Activated T-cell treated with anti-CD3 and anti-CD28 coated beads, Interleukin-2, amount 50 U/mL, for 1 hour (primary cell): ENCODE measurements around the gene RAB3IP.
A peak's percentile ranks its signal among the peaks of the same experiment; 100 is the strongest.

ENCODE experiments used
- DNase-seq: peaks from one replicate; pipeline ENCODE4 v3.0.0-alpha.2; 2020

The RAB3IP gene, protein sequence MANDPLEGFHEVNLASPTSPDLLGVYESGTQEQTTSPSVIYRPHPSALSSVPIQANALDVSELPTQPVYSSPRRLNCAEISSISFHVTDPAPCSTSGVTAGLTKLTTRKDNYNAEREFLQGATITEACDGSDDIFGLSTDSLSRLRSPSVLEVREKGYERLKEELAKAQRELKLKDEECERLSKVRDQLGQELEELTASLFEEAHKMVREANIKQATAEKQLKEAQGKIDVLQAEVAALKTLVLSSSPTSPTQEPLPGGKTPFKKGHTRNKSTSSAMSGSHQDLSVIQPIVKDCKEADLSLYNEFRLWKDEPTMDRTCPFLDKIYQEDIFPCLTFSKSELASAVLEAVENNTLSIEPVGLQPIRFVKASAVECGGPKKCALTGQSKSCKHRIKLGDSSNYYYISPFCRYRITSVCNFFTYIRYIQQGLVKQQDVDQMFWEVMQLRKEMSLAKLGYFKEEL

DNA sequence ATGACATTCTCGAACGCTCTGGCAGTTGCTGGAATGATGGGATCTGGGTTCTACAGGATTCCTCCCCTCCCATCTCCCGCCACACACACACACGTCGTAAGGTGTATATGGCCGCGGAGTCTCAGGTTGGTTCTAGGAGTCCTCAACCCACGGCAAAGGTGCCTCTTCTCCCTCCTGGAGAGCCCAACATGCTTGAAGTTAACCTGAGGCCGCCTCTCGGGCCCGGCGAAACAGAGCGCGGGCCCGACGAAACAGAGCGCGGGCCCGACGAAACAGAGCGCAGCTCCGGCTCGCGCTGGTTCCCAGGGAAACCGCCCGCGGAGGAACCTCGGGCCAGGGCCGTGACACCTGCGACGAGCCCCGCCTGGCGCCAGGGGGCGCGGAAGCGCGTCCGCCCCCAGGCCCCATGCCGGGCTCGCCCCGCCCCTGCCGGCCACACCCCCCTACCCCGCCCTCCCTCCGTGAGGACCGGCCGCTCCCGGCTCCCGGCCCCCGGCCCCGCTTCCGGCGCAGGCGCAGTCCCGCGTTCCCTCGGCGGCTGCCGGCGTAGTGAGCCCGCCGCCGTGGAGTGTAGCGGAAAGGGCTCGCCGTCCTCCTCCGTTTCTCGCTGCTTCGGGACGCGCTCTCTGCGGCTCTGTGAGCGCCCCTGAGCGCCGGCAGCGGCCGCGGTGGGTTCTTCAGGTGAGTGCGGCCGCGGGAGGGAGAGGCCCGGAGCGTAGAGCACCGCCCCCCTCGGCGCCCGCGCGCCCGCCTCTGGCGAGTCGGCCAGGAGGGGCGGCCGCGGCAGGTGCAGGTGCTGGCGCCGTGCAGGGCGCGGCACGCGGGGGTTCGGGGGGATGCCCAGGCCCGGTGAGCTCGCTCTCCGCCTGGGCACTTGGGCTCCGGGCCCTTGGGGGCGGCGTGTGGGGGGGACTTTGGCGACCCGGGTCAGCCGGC is at the start of gene RAB3IP:
Gene RAB3IP, plus strand, starts transcription at position 510 of the 936 bp plus-strand sequence. CDS start 16,549 bp downstream, outside the sequence.
- DNase-seq = peak; percentile 96

DNA sequence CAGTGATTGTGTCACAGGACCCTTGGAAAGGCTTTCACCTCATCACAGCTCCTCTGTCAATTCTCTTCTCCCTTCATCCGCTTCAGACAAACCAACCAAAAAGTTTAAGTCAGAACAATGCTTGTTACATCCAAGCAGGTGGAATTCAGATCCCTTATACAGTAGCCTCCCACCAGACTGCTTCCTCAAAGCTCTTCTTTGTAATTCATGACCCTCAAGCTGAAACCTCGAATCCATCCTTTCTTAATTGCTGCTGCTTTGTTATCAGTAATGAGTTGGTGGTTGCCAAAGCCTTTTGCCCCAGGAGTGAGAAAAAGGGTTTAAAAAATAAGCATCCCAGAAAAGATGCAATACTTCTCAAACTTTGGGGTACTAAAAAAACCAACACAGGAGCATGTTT is 49.0 kb upstream of the RAB3IP start:
- DNase-seq = no peak

DNA sequence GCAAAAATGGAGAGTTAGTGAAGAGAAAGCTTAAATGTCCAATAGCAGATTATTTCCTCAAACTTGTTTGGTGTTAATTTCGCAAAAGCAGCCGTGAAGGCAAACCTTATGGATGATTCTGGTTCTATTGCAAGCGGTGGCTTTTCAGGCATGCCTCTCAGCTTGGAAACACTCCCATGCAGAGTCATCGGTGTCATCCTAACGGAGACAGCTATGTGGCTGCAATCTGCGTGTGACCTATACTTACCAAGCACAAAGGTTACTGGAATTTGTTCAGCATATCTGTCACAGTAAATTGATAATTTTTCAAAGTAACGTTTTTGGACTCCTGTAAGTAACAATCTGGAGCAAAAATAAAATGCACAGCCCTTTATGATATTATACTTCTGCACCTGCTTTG is 44.5 kb upstream of the RAB3IP start:
- no peak for DNase-seq

DNA sequence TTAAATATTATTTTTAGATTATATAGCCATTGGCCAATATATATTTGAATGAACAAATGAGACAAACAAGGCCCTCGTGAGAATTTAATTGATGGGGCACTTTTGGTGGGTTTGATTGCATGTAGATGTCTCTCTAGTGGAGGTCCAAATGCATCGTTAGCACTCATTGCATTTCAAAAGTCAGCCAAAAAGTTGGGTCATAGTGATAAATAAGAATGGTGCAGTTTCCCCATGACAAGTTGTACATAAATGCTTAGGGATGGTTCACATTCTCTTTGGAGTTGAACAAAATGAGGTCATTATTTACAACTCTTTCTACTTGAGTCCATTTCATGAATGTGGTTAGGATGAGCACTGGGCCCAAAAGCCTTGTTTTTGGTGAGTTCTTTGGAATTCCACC is 40.6 kb upstream of the RAB3IP start:
- no peak for DNase-seq

DNA sequence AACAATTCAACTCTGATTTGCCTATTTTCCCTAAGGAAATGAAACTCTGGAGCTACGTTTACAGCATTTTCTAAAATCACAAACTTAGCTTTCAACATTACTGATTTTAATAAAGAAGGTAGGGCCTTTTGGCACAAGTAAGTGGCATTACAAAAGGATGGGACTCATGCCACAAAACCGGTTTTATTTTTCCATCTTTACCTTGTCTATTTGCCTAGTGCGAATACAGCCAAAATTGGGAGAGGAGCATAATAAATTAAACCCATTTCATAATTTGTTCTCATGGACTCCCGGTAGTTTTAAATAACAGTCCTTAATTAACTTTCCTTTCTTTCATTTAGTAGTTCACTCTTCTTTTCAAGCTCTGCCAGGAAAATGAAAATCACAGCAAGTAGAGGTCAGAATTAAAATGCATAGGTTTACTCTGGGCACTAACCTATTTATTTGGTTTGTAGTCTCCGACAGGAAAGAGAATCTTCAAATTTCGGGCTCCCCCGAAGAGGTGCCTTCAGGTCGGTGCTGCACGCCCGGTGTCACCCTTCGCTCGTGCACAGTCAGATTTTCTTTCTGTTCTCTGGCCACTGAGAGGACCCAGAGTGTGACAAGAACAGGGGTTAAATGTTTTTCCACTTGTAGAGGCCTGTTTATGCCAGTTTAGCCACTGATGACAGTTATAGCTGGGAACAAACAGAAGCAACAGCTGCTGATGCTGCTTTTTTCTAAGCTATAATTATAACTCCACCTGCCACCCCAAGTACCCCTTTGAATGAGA is 39.7 kb upstream of the RAB3IP start, which contains the start of gene BEST3:
Gene BEST3, minus strand, starts transcription at position 535 of the 772 bp plus-strand sequence. CDS start 1,505 bp downstream, outside the sequence.
- DNase-seq = no peak

DNA sequence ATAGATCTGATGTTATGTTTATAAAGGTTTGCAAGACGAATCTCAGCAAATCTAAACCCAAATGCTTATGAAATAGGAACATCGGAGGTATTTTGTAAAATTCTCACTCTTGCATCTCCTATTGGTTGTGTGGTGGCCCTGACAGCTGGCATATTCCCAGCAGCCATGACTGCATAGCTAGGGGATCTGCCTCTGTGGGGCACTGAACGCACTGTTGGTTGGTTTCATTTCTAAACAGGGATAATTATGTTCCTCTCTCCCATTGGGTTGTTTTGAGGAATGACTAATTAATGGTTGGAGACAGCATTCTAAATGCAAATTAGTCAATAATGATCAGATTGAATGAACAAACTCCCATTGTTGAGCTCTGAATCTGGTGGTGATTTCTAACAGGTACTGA is 36.8 kb upstream of the RAB3IP start:
- no peak for DNase-seq

DNA sequence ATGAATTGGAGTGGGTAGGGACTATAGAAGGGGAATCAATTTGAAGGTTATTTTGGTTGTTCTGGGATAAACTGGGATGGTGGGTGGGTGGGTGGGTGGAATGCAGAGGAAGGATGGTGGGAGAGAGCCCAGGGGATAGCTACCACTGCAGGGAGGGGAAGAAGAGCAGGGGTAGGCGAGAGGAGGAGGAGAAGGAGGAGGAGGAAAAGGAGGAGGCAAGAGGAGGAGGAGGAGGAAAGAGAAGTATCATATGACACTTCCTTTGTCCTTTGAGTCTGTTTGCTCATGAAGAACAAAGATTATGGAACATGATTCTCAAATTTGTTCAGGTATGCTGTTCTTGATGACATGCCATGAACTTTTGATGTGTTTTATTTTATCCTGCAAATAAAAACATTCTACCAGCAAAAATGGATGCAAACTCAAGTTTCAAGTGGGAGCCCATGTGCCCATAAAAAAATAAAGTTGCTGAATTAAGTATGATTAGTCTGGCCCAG is 35.5 kb upstream of the RAB3IP start:
- DNase-seq = no peak

DNA sequence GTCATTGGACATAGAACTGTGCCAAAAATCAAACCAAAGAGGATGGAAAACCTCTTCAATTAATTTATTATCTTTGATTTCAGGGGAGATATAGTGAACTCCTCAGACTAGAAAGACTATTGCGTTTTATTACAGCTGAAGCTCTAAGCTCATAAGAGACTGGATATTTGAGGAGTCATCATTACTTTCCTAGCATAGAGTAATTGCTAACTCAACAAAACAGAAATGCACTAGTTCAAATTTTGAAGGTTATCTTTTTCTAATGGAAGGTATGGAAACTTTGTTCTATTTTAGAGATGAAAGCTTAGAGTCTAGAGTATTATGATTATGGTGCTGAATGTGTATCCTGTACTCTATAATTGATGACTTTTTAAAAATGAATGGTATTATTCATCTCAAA is 34.3 kb upstream of the RAB3IP start:
- DNase-seq = no peak

DNA sequence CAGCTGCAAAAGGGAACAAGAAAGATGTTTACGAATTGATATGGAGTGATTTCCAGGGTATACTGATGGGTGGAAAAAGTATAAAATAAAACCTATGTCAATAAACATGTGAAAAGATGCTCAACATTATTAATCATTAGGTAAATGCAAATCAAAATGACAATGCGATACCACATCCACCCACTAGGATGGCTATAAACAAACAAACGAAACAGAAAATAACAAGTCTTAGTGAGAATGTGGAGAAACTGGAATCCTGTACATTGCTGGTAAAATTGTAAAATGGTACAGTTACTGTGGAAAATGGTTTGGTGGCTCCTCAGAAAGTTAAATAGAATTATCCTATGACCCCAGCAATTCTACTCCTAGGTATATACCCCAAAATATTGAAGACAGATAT is 30.0 kb upstream of the RAB3IP start:
- no peak for DNase-seq

DNA sequence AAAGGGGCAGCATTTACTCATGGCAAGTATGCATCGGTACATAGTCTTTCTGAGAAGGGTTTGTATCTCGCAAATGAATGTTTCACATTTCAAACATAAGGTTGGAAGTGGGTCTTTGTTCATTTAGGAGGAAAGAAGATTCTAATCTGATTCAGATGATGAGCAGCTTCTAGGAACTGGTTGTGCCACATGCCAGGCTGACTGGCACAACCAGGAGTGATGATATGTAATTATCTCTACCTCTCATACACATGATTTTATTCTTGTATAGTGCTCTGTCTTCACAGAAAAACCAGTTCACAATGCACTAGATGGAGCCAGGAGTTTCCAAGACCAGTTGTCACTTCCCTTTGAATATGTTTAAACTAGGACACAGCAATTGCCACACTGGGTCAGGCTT is 25.8 kb upstream of the RAB3IP start:
- DNase-seq = no peak

DNA sequence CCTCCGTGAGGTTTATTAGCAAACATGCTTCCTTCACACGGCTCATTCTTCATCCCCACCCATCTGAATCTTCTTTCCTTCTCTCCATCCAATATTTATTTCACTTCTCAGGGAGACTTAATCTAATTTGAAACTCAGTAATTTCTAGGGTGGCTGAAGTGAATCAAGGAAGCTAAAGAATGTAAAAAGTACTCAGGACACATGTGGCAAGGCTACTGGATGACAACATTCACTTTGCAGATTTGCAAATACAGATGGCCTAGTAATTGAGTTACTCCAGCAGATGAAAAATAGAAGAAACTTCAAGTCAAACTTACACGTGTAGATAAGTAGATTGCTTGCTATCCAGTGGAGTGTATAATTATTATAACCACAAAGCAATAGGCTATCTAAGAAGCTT is 24.1 kb upstream of the RAB3IP start:
- DNase-seq = no peak

DNA sequence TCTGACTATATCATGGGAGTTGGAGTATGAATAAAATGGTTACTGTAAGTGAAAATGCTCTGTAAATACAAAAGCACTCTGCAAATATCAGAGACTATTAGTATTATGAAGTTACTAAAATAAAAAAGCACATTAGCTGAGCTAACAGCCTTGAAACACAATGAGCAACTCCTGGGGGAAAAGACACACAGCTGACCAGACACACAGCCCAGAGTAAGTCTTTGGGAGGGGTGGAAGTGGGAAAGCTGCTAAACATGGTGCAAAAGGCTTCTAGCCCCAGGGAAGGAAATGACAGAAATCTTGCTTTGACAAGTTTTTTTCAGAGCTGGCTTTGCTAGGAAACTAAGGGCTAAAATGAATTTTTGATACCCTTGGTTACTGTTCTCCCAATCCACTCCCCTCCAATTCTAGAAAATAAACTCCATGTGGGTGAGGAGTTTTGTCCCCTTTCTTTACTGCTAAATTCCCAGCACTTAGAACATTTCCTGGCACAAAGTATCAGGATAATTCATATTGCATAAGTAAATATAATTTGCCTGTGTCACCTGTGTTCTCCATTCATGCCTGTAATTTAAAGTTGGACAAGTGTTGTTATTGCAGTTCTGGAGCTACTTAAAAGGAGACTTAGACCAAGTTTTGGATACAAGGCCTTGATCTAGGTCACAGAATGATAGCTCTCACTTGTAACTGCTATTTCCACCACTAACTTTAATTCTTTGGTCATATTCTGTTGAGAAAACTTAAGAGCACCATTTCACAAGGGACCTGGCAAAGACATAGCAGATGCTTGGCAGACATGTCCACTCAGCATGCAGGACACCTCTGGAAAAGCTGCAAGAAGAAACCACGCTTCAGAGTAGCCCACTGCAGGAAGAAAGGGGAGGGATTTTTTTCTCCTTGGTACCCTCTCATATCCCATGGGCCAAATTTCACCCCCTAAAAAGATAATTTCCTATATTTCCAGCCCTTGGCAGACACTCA is 19.0 kb upstream of the RAB3IP start:
- DNase-seq = no peak

DNA sequence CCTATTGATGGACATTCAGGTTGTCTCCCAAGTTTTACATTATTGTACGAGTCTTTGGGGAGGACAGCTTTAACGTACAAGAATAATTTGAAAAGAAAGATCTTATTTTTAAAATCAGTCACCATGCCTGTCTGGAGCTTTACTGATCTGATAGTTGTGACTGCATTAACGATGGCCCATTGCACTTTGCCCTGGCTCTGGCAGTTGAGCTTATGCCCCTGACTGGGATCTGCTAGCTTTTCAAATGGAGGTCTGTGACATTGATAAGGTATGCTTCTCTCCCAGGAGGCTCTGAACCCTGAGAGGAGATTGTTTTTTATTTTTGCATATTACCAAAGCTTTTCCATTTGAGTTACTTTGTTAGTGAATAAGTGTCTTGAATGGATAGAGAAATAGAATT is 17.9 kb upstream of the RAB3IP start:
- no peak for DNase-seq

DNA sequence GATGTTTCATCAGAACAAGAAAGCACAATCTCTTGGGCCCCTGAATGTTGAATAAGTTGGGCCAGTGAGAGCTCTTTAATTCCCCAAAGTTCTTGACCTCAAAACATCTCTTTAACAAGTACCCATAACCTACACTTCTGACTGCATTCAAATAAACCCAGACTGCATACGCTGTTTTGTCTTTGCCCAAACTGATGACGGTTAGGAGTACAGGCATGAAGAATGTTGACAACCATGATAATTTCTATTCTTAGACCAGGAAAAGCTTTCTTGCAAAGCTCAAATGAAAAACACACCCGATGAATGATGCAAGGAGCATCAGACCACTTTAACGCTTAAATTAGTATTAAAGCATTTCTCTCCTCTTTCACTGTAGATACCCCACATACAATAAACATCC is 11.7 kb upstream of the RAB3IP start:
- DNase-seq = no peak

DNA sequence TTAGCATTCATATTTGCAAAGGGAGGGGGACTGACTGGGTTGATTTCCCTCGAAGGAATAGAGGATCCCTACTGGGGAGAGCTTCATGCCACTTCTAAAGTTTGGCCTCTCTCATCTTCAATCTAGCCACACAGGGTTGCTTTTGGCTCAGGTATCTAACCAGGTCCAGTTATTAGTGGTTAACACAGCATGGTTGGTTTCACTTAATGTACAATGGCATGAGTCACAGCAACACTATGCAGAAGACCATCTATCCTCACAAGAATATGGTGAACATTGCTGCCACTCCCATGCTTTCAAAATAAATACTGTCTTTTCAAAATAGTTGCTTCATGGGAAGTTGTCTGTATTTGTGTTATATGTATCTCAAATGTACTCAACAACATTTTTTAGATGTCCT is 6.6 kb upstream of the RAB3IP start:
- DNase-seq = no peak

DNA sequence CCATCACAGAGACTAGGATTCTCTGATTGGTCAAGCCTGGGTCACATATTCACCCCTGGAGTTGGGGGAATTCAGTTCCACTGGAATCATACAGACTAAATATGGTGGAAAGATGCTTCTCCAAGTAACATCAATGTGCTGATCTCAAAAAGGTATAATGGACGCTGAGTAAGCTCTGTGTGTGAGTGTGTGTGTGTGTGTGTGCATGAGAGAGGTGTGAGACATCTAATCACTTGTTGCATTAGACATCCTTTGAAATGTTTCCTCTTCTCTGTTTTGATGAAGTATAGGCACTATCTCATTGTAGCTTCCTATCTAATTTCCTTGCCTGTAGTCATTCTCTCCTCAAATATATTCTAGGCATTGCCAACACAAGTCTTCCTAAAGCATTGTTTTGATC is 5.0 kb upstream of the RAB3IP start:
- DNase-seq = no peak

DNA sequence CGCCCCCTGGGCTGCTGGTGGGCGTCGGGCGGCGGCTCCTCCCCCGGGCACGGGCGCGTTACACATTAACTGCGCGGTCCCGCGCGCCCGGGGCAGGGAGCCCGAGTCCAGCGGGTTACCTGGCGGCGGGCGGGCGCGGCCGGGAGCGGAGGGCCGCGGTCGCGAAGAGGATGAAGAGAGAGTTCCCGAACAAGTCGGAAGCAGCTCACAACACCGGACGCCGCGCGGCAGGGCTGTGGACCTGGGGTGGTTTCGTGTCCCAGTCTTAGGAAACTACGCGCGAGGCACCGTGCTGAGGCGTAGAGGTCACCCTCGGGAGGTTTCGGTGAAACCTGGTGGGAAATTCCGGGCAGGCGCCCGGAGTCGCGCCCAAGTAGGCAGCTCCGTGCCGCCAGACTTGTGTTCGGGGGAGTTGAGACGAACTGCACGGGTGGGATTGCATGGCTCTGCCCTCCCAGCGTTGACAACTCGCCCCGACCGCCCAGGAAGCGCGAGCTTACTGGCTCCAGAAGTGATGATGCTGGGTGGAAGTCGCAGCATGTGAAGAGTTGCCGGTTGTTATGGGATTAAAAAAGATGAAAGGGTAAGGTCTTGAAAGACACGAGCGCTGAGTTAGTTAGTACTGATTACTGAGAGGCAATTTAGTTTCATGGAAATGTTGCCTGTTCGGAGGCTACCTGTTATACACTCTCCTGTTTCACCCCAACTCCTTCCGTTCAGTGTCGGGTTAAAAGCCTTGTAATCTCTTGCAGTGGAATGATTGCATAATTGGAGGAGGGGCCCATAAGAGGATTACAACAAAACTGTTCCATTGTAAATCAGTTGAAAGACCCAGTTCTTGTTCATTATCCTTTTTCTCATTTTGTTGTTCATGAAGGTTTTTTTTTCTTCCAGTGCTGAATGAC is 879 bp downstream of the RAB3IP start:
- DNase-seq = peak; percentile 71

DNA sequence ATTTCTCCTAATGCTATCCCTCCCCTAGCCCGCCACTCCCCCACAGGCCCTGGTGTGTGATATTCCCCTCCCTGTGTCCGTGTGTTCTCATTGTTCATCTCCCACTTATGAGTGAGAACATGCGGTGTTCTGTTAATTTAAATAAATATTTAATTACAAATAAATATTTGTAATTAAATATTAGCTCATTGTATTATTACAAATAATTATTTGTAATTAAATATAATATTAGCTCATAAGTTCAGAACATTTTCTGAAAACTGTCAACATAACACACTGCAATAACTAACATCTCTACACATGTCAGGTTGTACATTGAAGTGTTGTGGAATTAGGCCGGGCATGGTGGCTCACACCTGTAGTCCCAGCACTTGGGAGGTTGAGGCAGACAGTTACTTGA is 5.4 kb downstream of the RAB3IP start:
- no peak for DNase-seq

DNA sequence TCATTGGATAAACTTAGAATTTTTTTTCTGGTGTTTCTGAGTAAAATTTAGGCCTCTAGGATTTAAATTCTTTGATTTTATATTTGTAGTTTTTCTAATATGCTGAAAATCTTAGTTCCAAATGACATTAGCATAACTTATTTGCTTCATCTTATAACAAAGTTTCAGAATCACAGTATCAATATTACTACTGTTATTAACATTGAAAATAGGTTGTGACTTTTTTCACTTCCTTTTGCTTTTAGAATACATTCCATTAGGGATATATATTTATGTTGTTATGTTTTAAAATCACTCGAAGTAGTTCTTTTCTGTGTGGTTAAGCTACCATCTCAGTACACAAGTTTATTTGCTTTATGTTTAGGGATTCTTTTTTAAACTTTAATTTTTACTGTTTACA is 12.8 kb downstream of the RAB3IP start:
- no peak for DNase-seq

DNA sequence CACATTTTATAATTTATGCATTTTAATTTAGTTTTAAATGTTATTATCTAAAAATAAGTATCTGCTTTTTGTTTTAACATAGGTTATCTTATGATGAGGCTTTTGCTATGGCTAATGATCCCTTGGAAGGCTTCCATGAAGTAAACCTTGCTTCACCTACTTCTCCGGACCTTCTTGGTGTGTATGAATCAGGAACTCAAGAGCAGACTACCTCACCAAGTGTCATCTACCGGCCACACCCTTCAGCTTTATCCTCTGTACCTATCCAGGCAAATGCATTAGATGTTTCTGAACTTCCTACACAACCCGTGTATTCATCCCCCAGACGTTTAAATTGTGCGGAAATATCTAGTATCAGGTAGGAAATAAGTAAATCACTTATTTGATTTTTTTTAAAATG is 16.6 kb downstream of the RAB3IP start:
- DNase-seq = no peak
